Epithelial cell of prostate (primary cell): ENCODE results near the gene OST4.

Source experiments
- DNase-seq: peaks from one replicate; pipeline ENCODE4 v3.0.0-alpha.2; 2011; ENCODE audit warnings: low read depth, low spot score
- H3K27ac ChIP-seq: fragments of 450-650 bp; 2 replicates; pipeline ENCODE4 v1.5.1; 2017; ENCODE audit warnings: mild to moderate bottlenecking

Gene OST4

DNA sequence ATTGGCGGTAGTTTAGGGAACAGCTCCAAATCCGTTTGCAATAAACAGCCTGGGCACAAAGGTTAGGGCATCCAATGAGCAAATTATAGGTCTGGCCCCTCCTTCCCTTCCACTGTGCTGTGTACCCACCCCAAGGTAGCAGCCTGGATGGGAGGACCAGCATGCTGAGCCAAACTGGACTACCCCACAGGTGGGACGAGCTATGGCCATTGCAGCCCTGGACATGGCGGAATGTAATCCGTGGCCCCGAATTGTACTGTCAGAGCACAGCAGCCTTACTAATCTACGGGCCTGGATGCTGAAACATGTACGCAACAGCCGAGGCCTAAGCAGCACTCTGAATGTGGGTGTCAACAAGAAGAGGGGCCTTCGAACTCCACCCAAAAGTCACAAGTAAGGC lies 13.2 kb downstream of the OST4 start:
- no peak overlapping the region for H3K27ac ChIP-seq
- no peak for DNase-seq

DNA sequence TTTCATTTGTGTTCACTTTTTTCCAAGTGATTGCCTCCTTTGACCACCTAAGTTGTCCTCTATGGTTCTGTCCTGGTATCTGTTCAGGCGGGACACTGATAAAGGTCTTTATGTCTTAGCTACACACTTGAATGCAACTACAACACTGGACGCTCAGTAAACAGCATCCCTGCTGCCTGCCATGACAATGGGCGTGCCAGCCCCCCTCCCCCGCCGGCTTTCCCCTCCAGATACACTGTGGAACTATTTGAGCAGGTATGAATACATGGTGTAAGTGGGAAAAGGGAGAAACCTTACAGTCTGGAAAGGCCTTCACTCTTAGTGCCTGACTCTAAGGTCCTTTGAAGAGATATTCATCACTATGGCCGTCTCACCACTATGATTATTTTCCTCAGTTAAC lies 14.3 kb downstream of the OST4 start:
- no peak overlapping the region for H3K27ac ChIP-seq
- DNase-seq, result no peak

DNA sequence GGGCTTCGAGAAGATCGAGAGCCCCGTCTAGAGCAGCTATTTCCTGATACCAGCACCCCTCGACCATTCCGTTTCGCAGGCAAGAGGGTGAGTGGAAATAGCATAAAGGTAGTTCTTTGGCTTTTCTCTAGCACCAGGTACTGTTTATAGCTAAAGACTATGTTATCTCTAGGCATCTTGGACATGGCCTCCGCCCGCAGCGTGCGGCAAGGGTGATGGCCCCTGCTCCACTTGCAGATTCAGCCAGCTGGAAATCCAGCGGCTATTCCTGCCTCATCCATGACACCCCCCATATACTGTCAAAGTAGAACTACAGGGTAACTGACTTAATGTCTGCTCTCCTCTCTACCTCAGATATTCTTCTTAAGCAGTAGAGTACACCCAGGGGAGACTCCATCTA lies 16.7 kb downstream of the OST4 start:
- no peak for DNase-seq
- H3K27ac ChIP-seq, result no peak overlapping the region

DNA sequence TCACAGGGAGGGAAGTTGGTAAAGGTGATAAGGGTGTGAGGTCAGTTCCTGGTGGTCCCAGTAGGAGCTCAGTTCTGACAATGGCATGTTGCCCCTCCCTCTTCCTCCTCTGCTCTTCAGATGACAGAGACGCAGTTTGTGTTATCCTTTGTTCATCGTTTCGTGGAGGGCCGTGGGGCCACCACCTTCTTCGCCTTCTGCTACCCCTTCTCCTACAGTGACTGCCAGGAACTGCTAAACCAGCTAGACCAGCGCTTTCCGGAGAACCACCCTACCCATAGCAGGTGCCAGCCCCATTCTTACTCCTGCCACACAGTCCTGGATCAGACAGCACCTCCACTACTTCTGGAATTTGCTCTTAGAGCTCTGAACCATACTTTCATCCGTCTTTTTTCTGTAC lies 17.7 kb downstream of the OST4 start:
- DNase-seq, result no peak
- no peak overlapping the region for H3K27ac ChIP-seq

DNA sequence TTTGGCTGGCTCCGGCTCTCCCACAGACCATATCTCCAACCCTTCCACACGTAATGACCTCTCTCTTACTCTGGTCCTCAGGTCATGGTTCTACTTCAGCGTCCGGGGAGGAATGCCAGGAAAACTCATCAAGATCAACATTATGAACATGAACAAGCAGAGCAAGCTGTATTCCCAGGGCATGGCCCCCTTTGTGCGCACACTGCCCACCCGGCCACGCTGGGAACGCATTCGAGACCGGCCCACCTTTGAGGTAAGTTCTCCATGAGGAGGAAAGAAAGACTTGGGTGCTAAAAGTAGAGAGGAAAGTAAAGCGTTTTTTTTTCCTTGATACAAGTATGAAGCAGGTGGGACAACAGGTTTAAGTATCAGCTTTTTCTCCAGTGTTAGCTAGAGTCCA lies 18.1 kb downstream of the OST4 start:
- H3K27ac ChIP-seq, result no peak overlapping the region
- DNase-seq, result no peak

DNA sequence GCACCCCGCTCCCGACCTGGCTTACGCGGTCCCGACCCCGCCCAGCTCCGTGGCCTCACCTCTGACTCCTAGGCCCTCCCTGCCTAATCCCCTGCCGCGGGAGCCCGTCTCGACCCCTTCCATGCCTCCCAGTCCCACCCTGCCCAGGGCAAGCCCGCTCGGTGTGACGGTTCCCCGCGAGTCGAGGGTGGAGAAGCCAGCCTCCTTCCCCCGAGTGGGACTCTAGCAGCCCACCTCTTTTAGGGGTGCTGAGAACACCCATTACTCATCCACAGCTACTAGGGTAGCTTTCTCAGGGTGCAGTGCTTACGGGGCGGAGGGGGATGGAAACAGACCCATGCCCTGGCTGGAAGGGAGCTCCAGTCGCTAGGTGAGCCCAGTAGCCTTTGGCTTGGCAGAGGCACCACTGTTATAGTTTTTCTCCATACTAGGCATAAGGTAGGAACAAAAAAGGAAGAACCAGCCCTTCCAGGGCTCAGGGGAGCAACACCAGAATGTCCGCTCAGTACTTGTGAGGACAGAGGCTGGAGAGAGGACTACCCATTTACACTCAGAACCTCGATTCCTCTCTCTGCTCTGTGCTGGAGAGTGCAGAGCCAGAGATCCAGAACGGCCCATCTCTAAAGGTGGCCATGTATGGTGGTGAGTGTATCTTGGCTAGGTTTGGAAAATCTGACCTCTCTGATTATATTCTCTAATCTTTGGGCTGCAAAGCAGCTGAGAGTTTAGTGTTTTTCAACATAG lies 19.4 kb downstream of the OST4 start:
- DNase-seq, result no peak
- H3K27ac ChIP-seq, result peak overlapping the region; percentile 76

DNA sequence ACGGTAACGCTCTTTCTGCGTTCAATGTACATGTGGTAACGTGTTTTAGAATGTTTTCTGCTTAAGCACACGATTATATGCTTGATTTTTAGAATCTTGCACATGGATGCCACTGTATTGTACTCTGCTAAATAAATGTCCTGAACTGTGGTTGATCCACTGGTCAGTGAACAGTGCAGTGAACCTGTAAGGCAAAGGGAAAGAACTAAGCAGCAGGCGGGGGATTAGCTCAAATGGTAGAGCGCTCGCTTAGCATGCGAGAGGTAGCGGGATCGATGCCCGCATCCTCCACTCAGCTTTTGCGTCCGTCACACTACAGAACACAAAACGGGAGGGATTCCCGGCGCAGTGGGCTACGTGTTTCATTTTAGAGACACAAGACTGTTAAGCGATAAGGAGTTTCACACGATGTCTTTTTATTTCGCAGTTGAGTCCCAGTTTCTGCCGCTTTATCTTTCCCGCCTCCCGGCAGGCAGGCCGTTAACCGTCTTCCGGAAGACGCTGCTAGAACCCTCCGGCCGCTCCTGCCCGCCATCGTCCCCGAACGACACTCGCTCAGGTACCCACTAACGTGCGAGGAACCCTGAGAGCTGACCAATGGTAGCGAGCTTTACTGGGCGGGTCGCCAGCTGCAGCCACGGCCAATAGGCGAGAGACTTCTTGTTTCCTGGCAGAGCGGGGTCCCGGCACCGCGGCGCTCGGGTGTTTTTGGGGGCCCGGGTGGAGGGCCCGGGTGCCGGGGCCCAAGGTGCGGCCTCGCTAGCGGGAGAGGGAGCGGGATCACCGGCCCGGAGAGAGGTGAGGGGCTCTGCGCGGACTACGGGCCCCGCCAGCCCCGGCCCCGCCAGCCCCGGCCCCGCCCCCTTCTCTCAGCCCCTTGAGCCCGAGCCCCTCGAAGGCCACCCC lies 20.2 kb downstream of the OST4 start, which contains the start of gene AGBL5:
Gene AGBL5 (plus strand): TSS at position 673 of the 906 bp plus-strand sequence. CDS start 1,291 bp downstream, outside the sequence.
- peak within 1 kb of the TSS; percentile 76 for H3K27ac ChIP-seq
- peak; percentile 60 for DNase-seq

DNA sequence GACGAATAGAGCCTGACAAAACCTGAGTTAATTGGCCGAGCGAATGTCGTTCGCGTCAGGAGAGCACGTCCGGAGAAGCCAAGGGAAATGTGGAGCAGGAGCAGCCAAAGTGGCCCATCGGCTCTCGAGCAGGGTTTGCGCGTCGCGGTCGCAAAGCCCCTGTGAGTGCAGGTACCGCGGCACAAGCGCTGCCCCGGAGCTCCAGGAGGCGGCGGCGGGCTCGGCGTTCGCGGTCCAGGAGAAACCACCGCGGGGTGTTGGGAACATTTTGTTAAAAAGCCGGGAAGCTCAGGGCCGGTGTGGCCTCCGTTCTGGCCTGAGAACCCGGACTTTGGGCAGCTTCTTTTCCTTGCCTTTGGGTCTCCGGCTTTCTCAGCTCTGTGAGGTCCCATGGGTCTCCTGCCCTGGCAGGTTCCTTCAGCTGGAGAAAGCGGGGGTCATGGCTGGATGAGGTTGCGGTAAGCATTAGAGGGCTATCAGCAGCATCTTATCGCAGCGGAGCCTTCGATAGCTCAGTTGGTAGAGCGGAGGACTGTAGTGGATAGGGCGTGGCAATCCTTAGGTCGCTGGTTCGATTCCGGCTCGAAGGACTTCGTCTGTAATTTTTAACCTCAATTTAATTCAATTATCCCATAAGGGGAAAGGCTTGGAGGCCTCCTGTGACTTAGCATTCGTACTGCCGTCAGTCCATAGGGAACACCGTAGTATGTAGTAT lies 21.0 kb downstream of the OST4 start:
- H3K27ac ChIP-seq, result peak overlapping the region; percentile 76
- peak; percentile 81 for DNase-seq

DNA sequence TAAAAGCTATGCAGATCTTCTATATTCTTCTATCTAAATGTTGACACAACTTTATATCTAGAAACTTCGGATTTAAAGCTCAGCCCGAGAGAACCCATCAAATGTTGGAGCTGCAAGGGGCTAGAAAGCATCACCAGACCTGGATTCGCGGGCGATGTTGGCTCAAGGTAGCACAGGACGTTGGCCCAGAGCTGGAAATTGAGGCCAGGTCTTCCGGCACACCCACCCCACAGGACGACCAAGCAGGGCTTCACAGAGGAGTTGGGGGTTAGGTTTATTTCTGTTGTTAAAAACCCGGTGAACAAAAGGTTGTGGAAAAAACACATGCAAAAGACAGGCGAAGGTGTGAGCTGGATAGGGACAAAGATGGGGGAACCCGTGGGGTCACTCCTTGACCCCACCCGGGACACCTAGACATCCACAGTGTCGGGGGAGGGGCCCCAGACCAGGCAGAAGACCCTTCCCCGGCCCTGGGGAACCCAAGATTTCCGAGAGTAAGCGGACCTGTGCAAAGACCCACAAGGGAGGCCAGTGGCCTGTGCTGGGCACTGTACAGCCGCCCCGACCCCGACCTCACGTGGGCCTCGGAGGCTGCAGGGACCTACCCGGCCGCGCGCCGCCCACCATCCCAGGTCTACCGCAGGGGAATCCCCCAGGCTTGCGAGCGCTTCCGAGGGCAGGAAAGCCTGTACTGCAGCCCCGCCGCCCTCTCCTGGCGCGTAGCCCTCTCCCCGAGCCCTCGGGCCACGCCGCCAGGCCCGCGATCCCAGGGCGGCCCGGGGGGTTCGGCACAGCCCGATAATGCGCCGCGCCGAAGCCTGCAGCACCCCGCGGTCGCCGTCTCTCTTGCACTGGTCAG lies 21.8 kb downstream of the OST4 start:
- peak overlapping the region; percentile 76 for H3K27ac ChIP-seq
- no peak for DNase-seq

DNA sequence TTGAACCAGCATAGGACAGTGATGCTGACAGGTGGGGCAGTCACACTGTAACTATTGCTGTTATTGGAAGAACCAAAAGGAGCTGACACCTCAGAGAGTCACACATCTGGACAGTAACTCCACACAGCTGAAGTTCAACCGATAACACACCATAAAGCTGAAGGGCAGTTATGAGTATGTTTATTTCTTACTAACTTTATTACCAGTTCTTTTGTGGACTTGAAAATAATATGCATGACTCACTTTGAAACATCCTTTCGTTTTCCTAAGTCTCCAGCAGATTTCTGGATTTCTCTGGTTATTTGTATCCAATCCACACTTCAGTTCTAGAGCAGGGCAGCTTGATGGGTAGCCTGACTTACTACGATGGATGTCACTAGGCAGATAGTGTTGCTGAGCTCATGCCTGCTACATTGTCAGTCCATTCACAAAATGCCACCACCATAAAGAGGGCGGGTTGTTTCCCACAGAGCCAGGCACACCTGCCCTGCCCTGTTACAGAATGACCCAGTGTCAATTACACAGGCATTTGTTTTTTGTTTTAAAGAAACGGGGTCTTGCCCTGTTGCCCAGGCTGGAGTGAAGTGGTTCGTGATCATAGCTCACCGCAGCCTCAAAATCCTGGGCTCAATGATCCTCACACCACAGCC lies 28.3 kb downstream of the OST4 start:
- no peak for DNase-seq
- H3K27ac ChIP-seq, result no peak overlapping the region

DNA sequence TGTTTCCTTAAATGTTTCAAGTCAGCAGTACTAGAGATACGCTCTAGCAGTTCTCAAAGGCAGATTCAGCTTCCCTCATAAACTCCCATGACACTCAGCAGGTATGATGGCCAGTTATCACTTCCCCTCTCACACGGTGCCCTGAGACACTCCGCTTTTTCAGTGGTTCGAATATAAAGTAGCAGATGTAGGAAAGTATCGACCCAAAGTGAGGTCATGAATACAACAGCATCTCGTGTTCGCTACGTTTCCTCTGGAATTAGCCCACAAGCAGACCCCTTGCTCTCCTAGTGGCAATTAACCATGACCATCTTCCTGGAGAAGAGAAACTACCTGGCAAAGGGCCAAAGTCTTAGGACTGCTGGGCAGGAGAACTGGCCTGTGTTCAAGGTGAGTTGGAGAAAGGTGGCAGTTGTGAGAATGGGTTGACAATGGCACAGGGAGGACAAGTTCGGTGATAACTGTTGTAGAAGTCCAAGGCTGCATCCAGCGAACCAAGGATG lies 29.2 kb downstream of the OST4 start:
- no peak overlapping the region for H3K27ac ChIP-seq
- no peak for DNase-seq

DNA sequence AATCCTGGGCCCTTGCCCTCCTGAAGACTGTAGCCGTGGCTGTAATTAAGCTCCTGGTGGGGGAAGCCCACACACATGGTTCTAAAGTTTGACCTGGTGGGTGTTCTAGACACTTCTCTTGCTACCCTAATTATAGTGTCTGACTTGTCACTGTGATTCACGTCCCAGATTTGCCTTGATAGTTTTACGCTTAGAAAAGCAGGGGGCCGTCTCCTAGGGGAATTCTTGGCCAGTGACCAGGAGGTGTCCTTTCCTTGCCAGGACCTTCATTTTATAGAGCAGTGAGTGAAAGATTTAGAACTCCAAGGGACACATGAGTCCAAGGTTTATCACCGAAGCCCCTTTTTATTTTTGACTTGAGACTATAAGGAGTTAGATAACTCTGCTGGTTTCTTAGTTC lies 29.7 kb downstream of the OST4 start:
- H3K27ac ChIP-seq, result no peak overlapping the region
- DNase-seq, result no peak

DNA sequence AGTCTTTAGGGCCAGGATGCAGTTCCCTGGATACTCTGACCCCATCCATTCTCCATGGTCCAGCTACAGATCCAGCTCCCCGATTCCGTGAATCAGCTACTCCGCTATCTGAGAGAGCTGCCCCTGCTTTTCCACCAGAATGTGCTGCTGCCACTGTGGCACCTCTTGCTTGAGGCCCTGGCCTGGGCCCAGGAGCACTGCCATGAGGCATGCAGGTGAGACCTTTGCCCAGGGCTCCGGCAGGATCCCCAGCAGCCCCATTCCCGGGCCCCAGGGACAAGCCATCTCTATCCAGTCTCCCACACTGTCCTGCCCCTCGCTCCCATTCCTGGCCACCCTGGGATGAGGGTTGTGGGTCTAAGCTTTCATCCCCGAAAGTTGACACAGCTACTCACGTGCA lies 31.2 kb downstream of the OST4 start:
- H3K27ac ChIP-seq, result no peak overlapping the region
- no peak for DNase-seq

DNA sequence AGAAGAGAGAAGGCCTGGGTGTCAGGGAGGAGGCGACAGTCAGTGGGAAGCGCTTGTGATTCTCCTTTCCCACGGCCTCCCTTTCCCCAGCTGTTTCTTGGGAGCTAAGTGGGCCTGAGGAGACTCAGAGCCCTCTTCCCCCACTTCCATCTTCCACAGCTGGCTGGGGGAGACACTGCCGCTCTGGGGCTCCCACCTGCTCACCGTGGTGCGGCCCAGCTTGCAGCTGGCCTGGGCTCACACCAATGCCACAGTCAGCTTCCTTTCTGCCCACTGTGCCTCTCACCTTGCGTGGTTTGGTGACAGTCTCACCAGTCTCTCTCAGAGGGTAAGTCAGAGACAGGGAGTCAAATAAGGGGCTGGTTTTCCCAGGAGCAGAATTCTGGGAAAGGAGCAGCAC lies 31.6 kb downstream of the OST4 start:
- no peak overlapping the region for H3K27ac ChIP-seq
- no peak for DNase-seq

DNA sequence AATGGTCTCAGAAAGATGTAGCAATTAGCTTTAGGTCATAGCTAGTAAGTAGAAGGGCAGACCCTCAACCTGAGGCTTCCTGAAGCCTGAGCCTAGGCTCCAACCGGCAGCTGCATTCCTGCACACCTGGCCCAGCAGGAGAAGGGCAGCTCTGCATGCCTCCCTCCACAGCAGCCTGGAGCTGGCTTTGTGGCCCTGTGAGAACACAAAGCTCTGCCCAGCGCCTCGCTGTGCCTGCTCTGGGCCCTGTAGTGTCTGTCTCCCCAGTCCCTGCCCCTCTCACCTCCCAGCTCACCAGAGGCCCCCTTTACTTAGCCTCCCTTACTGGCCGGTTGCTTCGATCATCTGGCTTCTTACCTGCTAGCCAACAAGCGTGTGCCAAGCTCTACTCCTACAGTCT lies 32.0 kb downstream of the OST4 start:
- H3K27ac ChIP-seq, result no peak overlapping the region

DNA sequence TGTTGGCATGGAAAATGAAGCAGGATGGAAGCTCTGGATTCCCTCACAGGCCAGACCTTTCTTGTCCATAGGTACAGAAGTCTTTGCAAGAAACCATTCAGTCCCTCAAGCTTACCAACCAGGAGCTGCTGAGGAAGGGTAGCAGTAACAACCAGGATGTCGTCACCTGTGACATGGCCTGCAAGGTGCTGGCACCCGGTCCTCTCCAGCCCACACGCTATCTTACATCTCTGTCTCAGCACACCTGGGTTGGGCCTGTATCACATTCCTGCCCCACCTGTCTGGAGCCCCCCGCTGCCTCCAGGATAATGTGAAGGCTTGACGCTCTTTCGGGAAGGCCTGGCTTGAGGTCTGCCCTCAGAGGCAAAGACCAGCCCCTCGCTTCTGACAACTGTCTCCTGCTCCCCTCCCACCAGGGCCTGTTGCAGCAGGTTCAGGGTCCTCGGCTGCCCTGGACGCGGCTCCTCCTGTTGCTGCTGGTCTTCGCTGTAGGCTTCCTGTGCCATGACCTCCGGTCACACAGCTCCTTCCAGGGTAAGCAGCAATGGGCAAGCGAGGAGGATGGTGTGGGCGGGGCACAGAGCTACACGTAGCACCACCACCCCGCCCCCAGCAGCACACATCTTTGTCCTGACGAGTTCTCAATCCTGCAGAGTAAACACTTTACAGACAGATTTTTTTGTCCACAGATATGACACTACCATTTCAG lies 32.7 kb downstream of the OST4 start:
- H3K27ac ChIP-seq, result no peak overlapping the region
- no peak for DNase-seq

More for the DNA sequence above, 32.0 kb downstream of the OST4 start:
- no peak for DNase-seq

DNA sequence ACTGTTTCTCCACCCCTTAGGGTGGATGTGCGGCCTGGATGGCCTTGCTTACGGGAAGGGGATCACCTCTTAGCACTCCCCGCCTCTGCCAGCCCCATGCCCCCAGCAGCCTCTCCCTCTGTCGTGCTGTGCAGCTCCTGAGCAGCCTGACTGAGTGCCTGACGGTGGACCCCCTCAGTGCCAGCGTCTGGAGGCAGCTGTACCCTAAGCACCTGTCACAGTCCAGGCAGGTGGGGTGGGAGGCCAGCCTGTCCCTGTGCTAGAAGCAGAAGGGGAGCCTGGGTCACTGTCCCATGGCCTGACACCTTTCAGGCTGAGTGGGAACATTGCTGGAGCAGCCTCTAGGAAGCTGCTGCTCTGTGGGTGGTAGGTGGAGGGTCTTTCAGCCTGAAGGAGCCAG lies 33.4 kb downstream of the OST4 start:
- H3K27ac ChIP-seq, result no peak overlapping the region
- no peak for DNase-seq

DNA sequence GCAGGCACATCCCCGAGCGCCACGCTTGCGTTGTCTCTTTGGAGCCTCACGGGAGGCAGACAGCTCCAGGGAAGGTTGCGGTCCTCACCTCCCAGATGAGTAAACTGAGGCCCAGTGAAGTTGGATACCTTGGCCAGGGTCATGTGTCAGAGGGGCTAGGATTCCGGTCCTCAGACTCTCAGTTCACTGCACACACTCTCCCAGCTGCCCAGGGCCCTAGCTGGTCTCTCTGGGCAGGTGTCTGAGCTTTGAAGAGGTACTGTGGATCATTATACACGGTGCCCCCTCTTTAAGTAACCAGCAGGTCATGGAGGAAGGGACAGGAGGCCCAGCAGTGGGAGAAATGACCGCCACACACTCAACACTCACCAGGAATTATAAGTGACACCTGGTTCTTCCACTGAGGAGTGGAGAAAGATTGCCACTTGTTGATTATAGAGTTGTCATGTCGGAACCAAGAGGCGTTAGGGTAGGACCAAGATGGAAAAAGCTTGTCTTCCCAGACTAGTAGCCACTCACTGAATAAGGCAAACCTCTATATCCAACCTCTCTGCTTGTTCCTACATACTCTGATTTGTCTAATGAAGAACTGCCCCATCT lies 38.1 kb downstream of the OST4 start:
- DNase-seq, result no peak
- peak overlapping the region; percentile 32 for H3K27ac ChIP-seq
